Astrocyte of the cerebellum (primary cell): Measurements from ENCODE around the gene TCF7.

Experiments used
- DNase-seq: peaks from one replicate; pipeline ENCODE4 v3.0.0-alpha.2; 2011; ENCODE audit warnings: low read depth
- H3K4me3 ChIP-seq: 2 replicates; pipeline ENCODE4 v1.5.1; 2011; ENCODE audit warnings: mild to moderate bottlenecking, low read depth, low read length, moderate library complexity
- in situ Hi-C: cut with HindIII; loops from 2 replicates; pipeline ENCODE4 v1.10.0; 2017; ENCODE audit warnings: low sequenced_read_pairs
- TF ChIP-seq, protein P1 (sequence below): IDR thresholded peaks from 2 replicates; pipeline ENCODE4 v1.5.1; 2012; ENCODE audit warnings: low read length, low read depth, moderate library complexity, mild to moderate bottlenecking; ENCODE audit errors: missing control alignments

The TCF7 gene

GRCh38 chr5:134124289-134125038, 10.0 kb downstream of the TCF7 start:
- TF ChIP-seq, protein P1, sequence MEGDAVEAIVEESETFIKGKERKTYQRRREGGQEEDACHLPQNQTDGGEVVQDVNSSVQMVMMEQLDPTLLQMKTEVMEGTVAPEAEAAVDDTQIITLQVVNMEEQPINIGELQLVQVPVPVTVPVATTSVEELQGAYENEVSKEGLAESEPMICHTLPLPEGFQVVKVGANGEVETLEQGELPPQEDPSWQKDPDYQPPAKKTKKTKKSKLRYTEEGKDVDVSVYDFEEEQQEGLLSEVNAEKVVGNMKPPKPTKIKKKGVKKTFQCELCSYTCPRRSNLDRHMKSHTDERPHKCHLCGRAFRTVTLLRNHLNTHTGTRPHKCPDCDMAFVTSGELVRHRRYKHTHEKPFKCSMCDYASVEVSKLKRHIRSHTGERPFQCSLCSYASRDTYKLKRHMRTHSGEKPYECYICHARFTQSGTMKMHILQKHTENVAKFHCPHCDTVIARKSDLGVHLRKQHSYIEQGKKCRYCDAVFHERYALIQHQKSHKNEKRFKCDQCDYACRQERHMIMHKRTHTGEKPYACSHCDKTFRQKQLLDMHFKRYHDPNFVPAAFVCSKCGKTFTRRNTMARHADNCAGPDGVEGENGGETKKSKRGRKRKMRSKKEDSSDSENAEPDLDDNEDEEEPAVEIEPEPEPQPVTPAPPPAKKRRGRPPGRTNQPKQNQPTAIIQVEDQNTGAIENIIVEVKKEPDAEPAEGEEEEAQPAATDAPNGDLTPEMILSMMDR, result no peak
- DNase-seq, result peak; percentile 31
- in situ Hi-C loops, result loop anchor here (5.0 kb wide), 1 partner anchor 72 kb away; no protein-coding TSS in a partner anchor
- no peak overlapping the region for H3K4me3 ChIP-seq

GRCh38 chr5:134125039-134126015, 10.8 kb downstream of the TCF7 start:
- DNase-seq, result peak; percentile 96
- TF ChIP-seq, protein P1, result no peak
- H3K4me3 ChIP-seq, result no peak overlapping the region
- in situ Hi-C loops, result loop anchor here (5.0 kb wide), 1 partner anchor 73 kb away; no protein-coding TSS in a partner anchor

DNA sequence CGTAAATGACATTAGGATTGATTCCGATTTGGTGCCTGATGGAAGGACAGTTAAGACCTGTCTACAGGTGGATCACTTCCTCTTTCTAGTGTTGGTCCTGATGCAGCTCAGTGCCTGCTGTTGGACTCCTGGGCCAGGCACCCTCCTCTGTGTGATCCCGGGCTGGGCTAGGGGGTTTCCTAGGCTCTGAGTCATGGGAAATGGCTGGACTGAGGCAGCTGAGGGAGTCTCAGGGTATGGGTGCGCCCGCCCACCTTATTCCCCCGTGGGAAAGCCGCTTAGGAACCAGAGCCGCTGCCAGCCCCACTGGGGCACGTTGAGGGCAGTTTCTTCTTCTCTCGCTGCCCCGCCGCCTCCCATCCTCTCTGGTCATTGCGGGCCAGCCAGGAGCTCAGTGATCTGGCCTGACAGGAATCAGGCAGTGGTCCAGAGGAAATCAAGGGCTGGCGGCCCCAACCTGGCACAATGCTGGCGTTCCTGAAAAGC, 12.9 kb downstream of the TCF7 start:
- H3K4me3 ChIP-seq, result no peak overlapping the region
- in situ Hi-C loops, result loop anchor here (5.0 kb wide), 1 partner anchor 75 kb away; no protein-coding TSS in a partner anchor
- peak; percentile 49 for DNase-seq
- TF ChIP-seq, protein P1, result no peak

DNA sequence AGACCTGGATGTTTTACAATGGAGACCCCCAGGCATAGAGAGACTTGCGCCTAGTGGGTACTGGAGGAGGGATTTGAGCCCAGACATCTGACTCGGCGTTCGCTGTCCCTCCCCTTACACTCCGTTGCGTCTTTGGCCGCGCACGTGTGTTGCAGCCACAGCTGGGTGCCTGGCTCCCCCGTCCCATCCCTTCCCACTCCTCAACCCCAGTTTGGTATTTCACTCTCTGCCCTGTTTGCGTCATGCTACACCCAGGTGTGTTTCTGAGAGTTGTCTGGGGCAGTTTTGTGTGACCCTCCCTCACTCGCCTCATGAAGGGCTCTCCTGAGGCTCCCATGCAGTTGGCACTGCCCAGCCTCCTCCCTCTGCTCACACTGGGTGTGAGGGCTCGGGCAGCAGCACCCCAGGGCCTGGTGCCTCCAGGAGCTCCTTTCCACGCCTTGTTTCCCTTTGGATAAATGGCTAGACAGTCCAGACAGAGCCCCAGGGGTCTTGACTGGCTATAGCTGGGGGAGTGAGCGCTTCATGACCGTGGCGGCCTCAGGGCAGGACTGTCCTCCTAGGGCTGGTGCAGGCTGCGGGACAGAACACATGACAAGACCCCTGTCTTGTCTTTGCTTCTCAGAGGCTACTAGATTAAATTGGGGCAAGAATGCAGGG, 13.6 kb downstream of the TCF7 start:
- in situ Hi-C loops, result loop anchor here (5.0 kb wide), 1 partner anchor 76 kb away; no protein-coding TSS in a partner anchor
- H3K4me3 ChIP-seq, result no peak overlapping the region
- DNase-seq, result no peak
- TF ChIP-seq, protein P1, result no peak

- TF ChIP-seq, protein P1, result no peak
- no peak overlapping the region for H3K4me3 ChIP-seq
- in situ Hi-C loops, result loop anchor here (5.0 kb wide), 1 partner anchor 76 kb away; no protein-coding TSS in a partner anchor
- DNase-seq, result no peak
These were observed 14.1 kb downstream of the TCF7 start for GRCh38 chr5:134128648-134128995.
